Natural killer cell (primary cell): ENCODE data around the gene L3MBTL4. TPM values are rescaled to one million over a fixed set of nuclear protein-coding genes. Genes with fewer than 3 reads are reported as not detected.

Source experiments
- ATAC-seq, 3 donors: fragments of 150-1000 bp in 2 of 3; fragments of 200-7000 bp in 1 of 3; cut with Tn5 transposase; 1 replicate in 1 of 3; 2 replicates in 2 of 3; pipeline ENCODE4 v1.10.0; 2021; ENCODE audit warnings: mild to moderate bottlenecking in 2 of 3, moderate library complexity in 2 of 3
- DNase-seq, 2 donors: peaks; one replicate each; pipeline versions ENCODE4 v3.0.0 to v3.0.0-alpha.2; 2013 to 2021; ENCODE audit warnings: mixed read lengths in 1 of 2
- H3K27ac ChIP-seq: one replicate; pipeline ENCODE4 v1.5.1; 2013; ENCODE audit warnings: mild to moderate bottlenecking, low read length
- H3K27me3 ChIP-seq: one replicate; pipeline ENCODE4 v1.6.1; 2013; ENCODE audit warnings: low read length; ENCODE audit not compliant: control insufficient read depth, insufficient read depth
- H3K36me3 ChIP-seq: one replicate; pipeline ENCODE4 v1.6.1; 2013; ENCODE audit warnings: low read length; ENCODE audit not compliant: control insufficient read depth, insufficient read depth
- H3K4me1 ChIP-seq: one replicate; pipeline ENCODE4 v1.6.1; 2013; ENCODE audit warnings: low read length; ENCODE audit not compliant: control insufficient read depth, insufficient read depth
- H3K4me3 ChIP-seq: one replicate; pipeline ENCODE4 v1.5.1; 2013; ENCODE audit warnings: low read length
- H3K9me3 ChIP-seq: one replicate; pipeline ENCODE4 v1.6.1; 2013; ENCODE audit warnings: low read length; ENCODE audit not compliant: control insufficient read depth, insufficient read depth
- H3K27ac Mint-ChIP-seq, 2 donors: one replicate each; pipeline ENCODE4 v1.8.0; 2022; ENCODE audit warnings: mild to moderate bottlenecking in 2 of 2, mixed read lengths in 2 of 2, moderate library complexity in 1 of 2
- H3K27me3 Mint-ChIP-seq, 2 donors: one replicate each; pipeline ENCODE4 v1.8.0; 2022; ENCODE audit warnings: low read depth in 2 of 2, mixed read lengths in 2 of 2
- H3K36me3 Mint-ChIP-seq: one replicate; pipeline ENCODE4 v1.8.0; 2022; ENCODE audit warnings: mixed read lengths
- H3K4me1 Mint-ChIP-seq, 2 donors: one replicate each; pipeline ENCODE4 v1.8.0; 2022; ENCODE audit warnings: mixed read lengths in 2 of 2
- H3K4me3 Mint-ChIP-seq: one replicate; pipeline ENCODE4 v1.8.0; 2022; ENCODE audit warnings: mild to moderate bottlenecking, moderate library complexity, mixed read lengths
- H3K9me3 Mint-ChIP-seq, 2 donors: one replicate each; pipeline ENCODE4 v1.8.0; 2022; ENCODE audit warnings: mixed read lengths in 2 of 2
- CTCF ChIP-seq: fragments of 200-600 bp; IDR thresholded peaks from one replicate; pipeline ENCODE4 v1.8.0; 2022; ENCODE audit warnings: antibody characterized with exemption
- WGBS: methylation state at CpG from one replicate; pipeline ENCODE4 v1.1.7; 2013; ENCODE audit warnings: missing lambda C conversion rate; ENCODE audit not compliant: insufficient coverage; 5-methylcytosine and 5-hydroxymethylcytosine counted together
- intact Hi-C: fragments of 100-400 bp; cut with micrococcal nuclease; formaldehyde crosslinking; loops from one replicate; pipeline ENCODE4 v1.14.2; 2022
- total RNA-seq, 4 donors: library from RNA; stranded (reverse); fragments of 120-200 nt in 1 of 4; gene quantifications; one replicate each; pipeline versions ENCODE4 v1.2.3 to v1.2.4, GENCODE V29; 2013 to 2022

The L3MBTL4 gene
- total RNA-seq, 3 donors from 2014 or later (not counting 1 experiment from before 2014, with no cell fraction given) = 27.9 to 34.2 (median 30.0) TPM

DNA sequence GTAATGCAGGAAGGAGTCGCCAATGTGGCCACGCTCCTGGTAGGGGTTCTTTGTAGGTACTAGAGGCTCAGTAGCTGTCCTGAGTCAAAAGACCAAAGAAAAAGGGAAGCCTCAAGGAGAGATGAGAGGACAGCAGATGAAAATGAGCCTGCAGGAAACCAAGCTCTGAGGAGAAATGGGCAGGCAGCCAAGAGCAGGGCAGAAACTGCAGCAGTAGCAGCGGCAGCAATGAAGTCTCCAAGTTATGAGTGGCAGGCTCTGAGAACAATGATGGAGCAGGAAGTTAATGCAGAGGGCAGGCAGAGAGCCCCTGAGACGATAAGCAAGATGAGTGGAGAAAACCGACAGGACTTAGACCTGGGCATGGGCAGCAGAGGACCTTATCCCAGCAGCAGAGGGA lies 471.2 kb downstream of the L3MBTL4 start:
- intact Hi-C loops = no loop called here
- Histone ChIP-seq H3K9me3 (no peaks in the 10 kb centered on the region), H3K4me1 (no peaks in the 10 kb centered on the region), H3K27ac (no peak overlapping the region), H3K36me3 (no peaks in the 10 kb centered on the region), H3K4me3 (no peak overlapping the region), H3K27me3 (no peaks in the 10 kb centered on the region)
- Mint-ChIP-seq H3K36me3 (no peaks in the 10 kb centered on the region), H3K9me3 (no peaks in the 10 kb centered on the region), H3K4me1 (peaks cover 0 to 4% of the 10 kb centered on the region in 2 donors), H3K27me3 (peaks cover 11 to 24% of the 10 kb centered on the region in 2 donors), H3K4me3 (no peak overlapping the region), H3K27ac (no peak overlapping the region)
- DNase-seq (no peak), ATAC-seq (no peak)
- WGBS = 39% methylated on average over 5 of the region's 5 CpGs
- TF ChIP-seq CTCF = no peak

DNA sequence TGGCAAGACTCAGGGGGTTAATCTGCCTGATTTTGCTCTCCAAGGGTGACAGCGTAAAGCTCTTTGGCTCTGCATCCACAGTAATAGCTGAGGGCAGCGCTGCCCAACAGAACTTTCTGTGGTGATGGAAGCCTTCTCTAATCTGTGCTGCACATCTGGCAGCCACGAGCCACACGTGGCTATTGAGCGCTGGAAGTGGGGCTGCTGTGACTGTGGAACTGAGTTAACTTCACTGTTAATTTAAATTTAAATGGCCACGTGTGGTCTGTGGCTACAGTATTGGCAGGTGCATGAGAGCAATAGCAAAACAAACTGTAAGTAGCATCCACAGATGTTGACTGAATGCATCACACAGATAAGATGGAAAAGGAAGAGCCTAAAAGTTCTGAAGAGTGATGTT lies 472.1 kb downstream of the L3MBTL4 start:
- TF ChIP-seq CTCF = no peak
- intact Hi-C loops = no loop called here
- Histone ChIP-seq H3K36me3 (no peaks in the 10 kb centered on the region), H3K27me3 (no peaks in the 10 kb centered on the region), H3K27ac (no peak overlapping the region), H3K9me3 (no peaks in the 10 kb centered on the region), H3K4me3 (no peak overlapping the region), H3K4me1 (no peaks in the 10 kb centered on the region)
- whole genome bisulfite sequencing = 29% methylated on average over 6 of the region's 6 CpGs
- no peak overlapping the region for H3K4me3 Mint-ChIP-seq
- no peak for ATAC-seq
- H3K9me3 Mint-ChIP-seq = no peaks in the 10 kb centered on the region
- peaks cover 0 to 4% of the 10 kb centered on the region in 2 donors for H3K4me1 Mint-ChIP-seq
- no peak overlapping the region for H3K27ac Mint-ChIP-seq
- H3K27me3 Mint-ChIP-seq = peaks cover 12 to 24% of the 10 kb centered on the region in 2 donors
- no peaks in the 10 kb centered on the region for H3K36me3 Mint-ChIP-seq
- no peak for DNase-seq

GRCh38 chr18:5941890-5942289 lies 472.8 kb downstream of the L3MBTL4 start:
- H3K36me3 Mint-ChIP-seq = no peaks in the 10 kb centered on the region
- H3K4me3 ChIP-seq = no peak overlapping the region
- H3K9me3 Mint-ChIP-seq = no peaks in the 10 kb centered on the region

More at GRCh38 chr18:5941890-5942289, 472.8 kb downstream of the L3MBTL4 start:
- no peaks in the 10 kb centered on the region for H3K36me3 ChIP-seq
- no peaks in the 10 kb centered on the region for H3K27me3 ChIP-seq
- Mint-ChIP-seq H3K27me3 (peaks cover 15 to 24% of the 10 kb centered on the region in 2 donors), H3K4me1 (peaks cover 0 to 4% of the 10 kb centered on the region in 2 donors), H3K4me3 (no peak overlapping the region), H3K27ac (no peak overlapping the region)
- H3K27ac ChIP-seq = no peak overlapping the region
- no peaks in the 10 kb centered on the region for H3K9me3 ChIP-seq
- DNase-seq (no peak), ATAC-seq (no peak)
- 71% methylated on average over 3 of the region's 3 CpGs for WGBS
- no peak for TF ChIP-seq CTCF
- intact Hi-C loops = no loop called here
- H3K4me1 ChIP-seq = no peaks in the 10 kb centered on the region
